ENCODE results near the gene WWOX. TPM values are rescaled to one million over a fixed set of nuclear protein-coding genes. Genes with fewer than 3 reads are reported as not detected.

WWOX gene
- total and polyA plus RNA-seq, 2 of the 13 experiments (the other 11 are each of a cell fraction or from before 2014, with no cell fraction given): 9.1 to 37.4 TPM

DNA sequence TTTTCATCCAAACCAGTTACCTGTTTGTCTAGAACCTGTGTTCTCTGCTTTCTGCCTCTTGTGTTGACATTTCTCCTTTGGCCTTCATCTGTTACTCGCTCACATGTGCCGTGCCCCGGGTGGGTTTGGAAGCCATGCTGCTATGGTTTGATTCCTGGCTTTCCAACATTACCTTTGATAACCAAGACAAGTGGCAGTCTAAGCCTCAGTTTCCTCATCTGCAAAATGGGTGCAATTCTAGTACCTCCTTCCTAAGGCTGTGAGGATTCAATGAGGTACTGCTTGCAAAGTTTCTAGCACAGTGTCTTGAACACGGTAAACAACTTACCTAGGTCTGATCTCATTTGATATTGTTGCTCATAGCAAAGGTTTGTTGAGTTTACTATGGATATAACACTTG lies 665.0 kb downstream of the WWOX start:
- ChIA-PET CTCF (ENCODE audit: low intra/inter-chr PET ratio, low total read pairs) (no interaction called here), POLR2A (no interaction called here)
- Histone ChIP-seq H3K4me2 (ENCODE audit: low read depth, low read length) (no peak overlapping the region), H3K27me3 (ENCODE audit: control insufficient read depth in 1 of 2, insufficient read depth in 2 of 2, low read length in 2 of 2) (no peaks in the 10 kb centered on the region), H3K9me3 (ENCODE audit: low read length) (no peaks in the 10 kb centered on the region), H3K4me1 (ENCODE audit: insufficient read depth, low read length) (peaks cover 34% of the 10 kb centered on the region), H3K79me2 (ENCODE audit: insufficient read depth, low read length) (no peaks in the 10 kb centered on the region), H2AFZ (ENCODE audit: low read length) (no peak overlapping the region), H4K20me1 (ENCODE audit: insufficient read depth, low read length) (no peaks in the 10 kb centered on the region), H3K27ac (ENCODE audit: extremely low read length, insufficient read depth, low read length) (no peak overlapping the region), H3K9ac (ENCODE audit: insufficient read depth, low read depth, low read length) (no peak overlapping the region), H3K36me3 (replicated peaks in 1 of 2; ENCODE audit: control insufficient read depth in 1 of 2, insufficient read depth in 2 of 2, low read length in 2 of 2) (no peaks in the 10 kb centered on the region), H3K4me3 (replicated peaks in 1 of 3; ENCODE audit: insufficient read depth in 1 of 3, low read depth in 2 of 3, low read length in 3 of 3) (no peak overlapping the region)
- FAIRE-seq (no peak), DNase-seq (ENCODE audit: low spot score) (no peak), ATAC-seq (no peak)
- BruUV-seq (replicated peaks): no TSS peak
- intact Hi-C loops (cut with micrococcal nuclease; ENCODE audit: unreplicated experiment): no loop called here
- in situ Hi-C loops (cut with HindIII; ENCODE audit: extremely low pct_ligation_motif_present, low pct_unique_long_range_greater_than_20kb): loop anchor here (10.0 to 25.0 kb wide), 2 partner anchors 530 to 652 kb away; no protein-coding TSS in a partner anchor
- 91% methylated on average over 4 of the region's 4 CpGs for WGBS (ENCODE audit: low lambda C conversion rate)
- TF ChIP-seq ZNF318 (CRISPR knock-in tag; IDR thresholded peaks at IDR 0.05): no peak
- TF ChIP-seq, protein P1, sequence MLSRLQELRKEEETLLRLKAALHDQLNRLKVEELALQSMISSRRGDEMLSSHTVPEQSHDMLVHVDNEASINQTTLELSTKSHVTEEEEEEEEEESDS (CRISPR knock-in tag; IDR thresholded peaks at IDR 0.05; ENCODE audit: borderline replicate concordance): no peak
- TF ChIP-seq ZNF451 (CRISPR knock-in tag; IDR thresholded peaks at IDR 0.05): no peak
- peak; percentile 59; the same call in 1 of the 2 replicates for TF ChIP-seq ADNP (CRISPR knock-in tag; IDR thresholded peaks at IDR 0.05)
- TF ChIP-seq ZNF7 (CRISPR knock-in tag; IDR thresholded peaks at IDR 0.05): no peak
- TF ChIP-seq ZNF629 (CRISPR knock-in tag; conservative IDR thresholded peaks at IDR 0.05): peak; percentile 92
- no peak for TF ChIP-seq ZNF841 (CRISPR knock-in tag; IDR thresholded peaks at IDR 0.05; ENCODE audit: borderline replicate concordance)
- TF ChIP-seq ZMYM3 (CRISPR knock-in tag; IDR thresholded peaks at IDR 0.05): peak; percentile 52; the same call in 1 of the 2 replicates
- no peak for TF ChIP-seq ZNF24 (IDR thresholded peaks at IDR 0.05)
- TF ChIP-seq JUN (CRISPR knock-in tag; IDR thresholded peaks at IDR 0.05): no peak
- TF ChIP-seq, protein P2, sequence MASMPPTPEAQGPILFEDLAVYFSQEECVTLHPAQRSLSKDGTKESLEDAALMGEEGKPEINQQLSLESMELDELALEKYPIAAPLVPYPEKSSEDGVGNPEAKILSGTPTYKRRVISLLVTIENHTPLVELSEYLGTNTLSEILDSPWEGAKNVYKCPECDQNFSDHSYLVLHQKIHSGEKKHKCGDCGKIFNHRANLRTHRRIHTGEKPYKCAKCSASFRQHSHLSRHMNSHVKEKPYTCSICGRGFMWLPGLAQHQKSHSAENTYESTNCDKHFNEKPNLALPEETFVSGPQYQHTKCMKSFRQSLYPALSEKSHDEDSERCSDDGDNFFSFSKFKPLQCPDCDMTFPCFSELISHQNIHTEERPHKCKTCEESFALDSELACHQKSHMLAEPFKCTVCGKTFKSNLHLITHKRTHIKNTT (CRISPR knock-in tag; IDR thresholded peaks at IDR 0.05): no peak
- no peak for TF ChIP-seq ZNF652 (CRISPR knock-in tag; IDR thresholded peaks at IDR 0.05; ENCODE audit: borderline replicate concordance, low read depth)
- TF ChIP-seq CHD4 (IDR thresholded peaks at IDR 0.05; ENCODE audit: borderline replicate concordance, low read length): peak; percentile 57; the same call in 1 of the 2 replicates
- no peak for TF ChIP-seq ZBTB10 (CRISPR knock-in tag; IDR thresholded peaks at IDR 0.05; ENCODE audit: borderline replicate concordance)
